H1 (cell line): Measurements from ENCODE around the gene ASB7. TPM values are rescaled to one million over a fixed set of nuclear protein-coding genes. Genes with fewer than 3 reads are reported as not detected.

Experiments
- CEBPB ChIP-seq: IDR thresholded peaks from 2 replicates; pipeline ENCODE4 v1.6.1; 2012; ENCODE audit warnings: low read depth, low read length
- RFX5 ChIP-seq: IDR thresholded peaks from 2 replicates; pipeline ENCODE4 v1.6.1; 2011; ENCODE audit warnings: low read depth, low read length, improper control_type of control experiment, borderline replicate concordance
- SAP30 ChIP-seq: fragments of 300-600 bp; sonication (generic); IDR thresholded peaks from 2 replicates; pipeline ENCODE4 v1.7.1; 2012; ENCODE audit warnings: low read length, moderate library complexity, mild to moderate bottlenecking, inconsistent platforms; ENCODE audit not compliant: insufficient read depth, insufficient replicate concordance
- SUZ12 ChIP-seq: fragments of 200-600 bp; sonication (generic); IDR thresholded peaks from 2 replicates; pipeline ENCODE4 v1.6.1; 2012; ENCODE audit warnings: mild to moderate bottlenecking, inconsistent platforms, low read length, moderate library complexity, mixed read lengths
- TAF7 ChIP-seq: optimal IDR thresholded peaks from 2 replicates; pipeline ENCODE3; 2011; ENCODE audit warnings: low read depth, mild to moderate bottlenecking, inconsistent platforms, low read length, moderate library complexity, borderline replicate concordance
- polyA plus RNA-seq, 7 experiments: library from polyadenylated mRNA; depleted of rRNA in 3 of 7; stranded (reverse) in 5 of 7; unstranded in 2 of 7; fragments of >200 nt in 5 of 7; fragments of 200-250 nt in 2 of 7; gene quantifications; 1 replicate in 5 of 7; 2 replicates in 1 of 7; 4 replicates in 1 of 7; pipeline versions ENCODE4 v1.2.1 to v1.2.3, GENCODE V29; 2011 to 2013; ENCODE audit warnings: missing spikeins in 2 of 7, mixed read lengths in 2 of 7
- total RNA-seq: library from RNA; stranded (reverse); fragmentation: NEBNext Ultra II Directional; extraction: Animal tissue kit (Norgen Biotek cat#: 25700); gene quantifications from 2 replicates; pipeline ENCODE4 v1.2.1, GENCODE V29; 2021

The ASB7 gene
- total and polyA plus RNA-seq, 2 of the 8 experiments (the other 6 are each of a cell fraction or from before 2014, with no cell fraction given): 5.2 to 12.8 TPM

GRCh38 chr15:100566850-100567628 is 35.4 kb upstream of the ASB7 start (continued):
- TF ChIP-seq SAP30 (no peak), RFX5 (no peak), TAF7 (no peak), SUZ12 (no peak), CEBPB (no peak)
